ENCODE measurements around the gene TLR3.

DNA sequence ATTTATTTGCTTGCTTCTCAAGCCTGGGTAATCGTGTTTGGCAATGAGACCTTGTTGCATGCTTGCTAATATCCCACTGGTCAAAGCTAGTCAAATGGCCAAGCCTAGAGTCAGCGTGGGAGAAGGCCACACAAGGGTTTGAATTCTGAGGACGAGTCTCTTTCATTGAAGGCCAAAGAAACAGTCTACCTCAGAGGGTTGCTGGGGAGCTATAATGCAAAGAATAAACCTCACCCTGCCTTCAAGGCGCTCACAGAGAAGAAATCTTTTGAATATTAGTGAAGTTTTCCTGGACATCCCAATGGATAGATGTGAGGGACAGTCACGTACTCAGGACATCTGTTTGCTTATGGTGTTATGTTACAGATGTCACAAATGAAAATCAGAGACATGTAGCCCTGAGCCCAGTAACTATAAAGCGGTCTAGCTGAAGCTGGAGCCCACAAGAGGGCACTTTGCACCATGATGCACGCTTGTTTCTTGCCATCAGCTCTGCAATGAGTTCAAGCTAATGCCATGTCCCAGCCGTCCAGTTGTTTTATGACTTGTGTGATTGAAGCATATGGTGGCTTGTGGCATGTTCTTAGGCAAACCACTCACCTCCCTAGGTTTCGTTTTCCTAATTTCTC lies 1.1 kb upstream of the TLR3 start:
- no peak for TF ChIP-seq POLR2A (IDR thresholded peaks at IDR 0.05; ENCODE audit: low read depth)
- TF ChIP-seq, protein P1, sequence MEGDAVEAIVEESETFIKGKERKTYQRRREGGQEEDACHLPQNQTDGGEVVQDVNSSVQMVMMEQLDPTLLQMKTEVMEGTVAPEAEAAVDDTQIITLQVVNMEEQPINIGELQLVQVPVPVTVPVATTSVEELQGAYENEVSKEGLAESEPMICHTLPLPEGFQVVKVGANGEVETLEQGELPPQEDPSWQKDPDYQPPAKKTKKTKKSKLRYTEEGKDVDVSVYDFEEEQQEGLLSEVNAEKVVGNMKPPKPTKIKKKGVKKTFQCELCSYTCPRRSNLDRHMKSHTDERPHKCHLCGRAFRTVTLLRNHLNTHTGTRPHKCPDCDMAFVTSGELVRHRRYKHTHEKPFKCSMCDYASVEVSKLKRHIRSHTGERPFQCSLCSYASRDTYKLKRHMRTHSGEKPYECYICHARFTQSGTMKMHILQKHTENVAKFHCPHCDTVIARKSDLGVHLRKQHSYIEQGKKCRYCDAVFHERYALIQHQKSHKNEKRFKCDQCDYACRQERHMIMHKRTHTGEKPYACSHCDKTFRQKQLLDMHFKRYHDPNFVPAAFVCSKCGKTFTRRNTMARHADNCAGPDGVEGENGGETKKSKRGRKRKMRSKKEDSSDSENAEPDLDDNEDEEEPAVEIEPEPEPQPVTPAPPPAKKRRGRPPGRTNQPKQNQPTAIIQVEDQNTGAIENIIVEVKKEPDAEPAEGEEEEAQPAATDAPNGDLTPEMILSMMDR (IDR thresholded peaks at IDR 0.05) = peak; percentile 61 to 68 (median 61)

All from esophagus muscularis mucosa (tissue), 3 donors.